K562 (cell line): Measurements from ENCODE around the gene MAU2. TPM values are rescaled to one million over a fixed set of nuclear protein-coding genes. Genes with fewer than 3 reads are reported as not detected.

Experiments used
- ATAC-seq: fragments of 200-7000 bp; cut with Tn5 transposase; 3 replicates; pipeline ENCODE4 v1.9.1; 2020; ENCODE audit warnings: moderate library complexity
- BruUV-seq: library from RNA; stranded (reverse); fragments of 400-500 nt; replicated peaks from 2 replicates; lab custom pipeline; 2021; lab: Mats Ljungman, UMichigan
- CTCF ChIA-PET: fragments of 300-600 bp; formaldehyde crosslinking; extraction: SDS; loops from one replicate; lab custom pipeline; 2021; ENCODE audit warnings: low intra/inter-chr PET ratio; lab: Yijun Ruan, JAX
- POLR2A ChIA-PET: fragments of 300-600, 350-650 bp; sonication (Branson Sonifier 250); formaldehyde crosslinking; extraction: SDS; loops from one replicate; lab custom pipeline; 2021; ENCODE audit warnings: antibody characterized with exemption, inconsistent platforms; lab: Yijun Ruan, JAX
- DNase-seq, 4 experiments: peaks; one replicate each; pipeline versions ENCODE4 v3.0.0 to v3.0.0-alpha.2; 2011 to 2018; ENCODE audit warnings: low spot score in 3 of 4, mixed read lengths in 3 of 4; ENCODE audit errors: extremely low read depth in 1 of 4
- FAIRE-seq: peaks from 2 replicates; lab custom pipeline; 2011; peaks lifted over from hg19 to GRCh38; lab: Jason Lieb, UNC
- H2AFZ ChIP-seq: 2 replicates; pipeline ENCODE4 v1.6.0; 2011; ENCODE audit warnings: low read depth, low read length, control low read depth, inconsistent platforms
- H3K27ac ChIP-seq: fragments of 200-600 bp; 3 replicates; pipeline ENCODE4 v1.8.0; 2011; ENCODE audit warnings: low read depth, mild to moderate bottlenecking, control low read depth, inconsistent platforms, low read length, moderate library complexity, mixed read lengths; ENCODE audit errors: extremely low read depth
- H3K27me3 ChIP-seq, 2 experiments: fragments of 300-600 bp in 1 of 2; 2 replicates in 1 of 2; 3 replicates in 1 of 2; pipeline versions ENCODE4 v1.6.0 to v1.8.0; 2011; ENCODE audit warnings: inconsistent platforms in 2 of 2, low read length in 2 of 2, mild to moderate bottlenecking in 1 of 2, mixed read lengths in 1 of 2, moderate library complexity in 1 of 2; ENCODE audit not compliant: control insufficient read depth in 2 of 2, insufficient read depth in 2 of 2
- H3K36me3 ChIP-seq: fragments of 300-600 bp; 3 replicates; pipeline ENCODE4 v1.8.0; 2011; ENCODE audit warnings: mild to moderate bottlenecking, low read length, inconsistent platforms; ENCODE audit not compliant: control insufficient read depth, insufficient read depth
- H3K4me1 ChIP-seq, 2 experiments: fragments of 200-600 bp in 1 of 2; replicated peaks in 1 of 2; 2 replicates in 1 of 2; 3 replicates in 1 of 2; pipeline versions ENCODE4 v1.5.1 to v1.8.0; 2011; ENCODE audit warnings: inconsistent platforms in 2 of 2, low read length in 2 of 2, mild to moderate bottlenecking in 1 of 2, mixed read lengths in 1 of 2, moderate library complexity in 1 of 2; ENCODE audit not compliant: control insufficient read depth in 2 of 2, insufficient read depth in 2 of 2
- H3K4me2 ChIP-seq: 2 replicates; pipeline ENCODE4 v1.6.1; 2011; ENCODE audit warnings: low read length, control low read depth, inconsistent platforms, mixed read lengths; ENCODE audit not compliant: insufficient read depth
- H3K4me3 ChIP-seq: fragments of 200-600 bp; sonication (generic), shearing (Covaris generic); 2 replicates; pipeline ENCODE4 v1.5.1; 2016; ENCODE audit warnings: control low read depth, inconsistent platforms
- H3K79me2 ChIP-seq: fragments of 200-600 bp; 3 replicates; pipeline ENCODE4 v1.8.0; 2011; ENCODE audit warnings: low read length, inconsistent platforms; ENCODE audit not compliant: control insufficient read depth, insufficient read depth
- H3K9ac ChIP-seq, 2 experiments: 2 replicates each; pipeline versions ENCODE4 v1.6.0 to v1.6.1; 2011; ENCODE audit warnings: low read depth in 2 of 2, low read length in 2 of 2, control low read depth in 1 of 2, inconsistent platforms in 1 of 2, mild to moderate bottlenecking in 1 of 2, mixed read lengths in 1 of 2; ENCODE audit not compliant: insufficient read depth in 1 of 2
- H3K9me1 ChIP-seq: one replicate; pipeline ENCODE4 v1.6.0; 2011; ENCODE audit warnings: inconsistent platforms, mild to moderate bottlenecking, low read length, moderate library complexity; ENCODE audit not compliant: control insufficient read depth, insufficient read depth
- H3K9me3 ChIP-seq: replicated peaks from 2 replicates; pipeline ENCODE4 v1.5.1; 2011; ENCODE audit warnings: low read depth, low read length, inconsistent platforms; ENCODE audit not compliant: control insufficient read depth, insufficient read depth
- H4K20me1 ChIP-seq: replicated peaks from 2 replicates; pipeline ENCODE4 v1.6.1; 2011; ENCODE audit warnings: low read length, inconsistent platforms, mixed read lengths; ENCODE audit not compliant: control insufficient read depth, insufficient read depth
- POLR2G ChIP-seq: fragments of 200-400 bp; formaldehyde crosslinking; IDR thresholded peaks from 2 replicates; pipeline ENCODE4 v1.6.1; 2017; ENCODE audit warnings: low read depth, mild to moderate bottlenecking, antibody characterized with exemption, low read length, moderate library complexity
- RBFOX2 ChIP-seq: fragments of 200-400 bp; formaldehyde crosslinking; IDR thresholded peaks from 2 replicates; pipeline ENCODE4 v1.6.1; 2017; ENCODE audit warnings: low read depth, mild to moderate bottlenecking, low read length, moderate library complexity
- TGIF2 ChIP-seq: sonication (generic); formaldehyde crosslinking; IDR thresholded peaks from 2 replicates; pipeline ENCODE4 v1.8.1; 2022; ENCODE audit warnings: mild to moderate bottlenecking, missing genetic modification reagents, moderate library complexity
- ZNF121 ChIP-seq: sonication (generic); formaldehyde crosslinking; conservative IDR thresholded peaks from 2 replicates; pipeline ENCODE4 v1.8.0; 2022; ENCODE audit warnings: missing genetic modification reagents
- WGBS: fragments of 100-300 bp; shearing (Covaris generic); methylation state at CpG from one replicate; pipeline ENCODE4 v1.1.6; 2016; ENCODE audit warnings: low coverage, mixed read lengths; ENCODE audit not compliant: insufficient coverage; ENCODE audit errors: missing lambda C conversion rate; 5-methylcytosine and 5-hydroxymethylcytosine counted together
- in situ Hi-C: fragments of 300-500 bp; cut with MboI; formaldehyde crosslinking; loops from 4 replicates; pipeline ENCODE4 v1.15.0; 2018; ENCODE audit warnings: inconsistent platforms, mixed read lengths
- intact Hi-C: fragments of 100-400 bp; cut with micrococcal nuclease; formaldehyde crosslinking; loops from 2 replicates; pipeline ENCODE4 v1.14.2; 2022
- polyA plus RNA-seq, 8 experiments: library from polyadenylated mRNA; depleted of rRNA in 4 of 8; stranded (reverse) in 5 of 8; unstranded in 3 of 8; fragments of >200 nt; fragmentation: Nextera tagmentation in 2 of 8; fragmentation: Illumina TruSeq in 1 of 8; extraction: Ambion mirVana in 2 of 8; extraction: Trizol in 1 of 8; gene quantifications; 2 replicates each; pipeline versions ENCODE4 v1.2.1 to v1.2.3, GENCODE V29; 2011 to 2014; ENCODE audit warnings: inconsistent platforms in 1 of 8, missing spikeins in 1 of 8
- total RNA-seq, 7 experiments: library from RNA; depleted of rRNA in 6 of 7; stranded (reverse); fragments of >200 nt in 6 of 7; fragmentation: Illumina TruSeq in 2 of 7; extraction: Trizol in 2 of 7; gene quantifications; 2 replicates each; pipeline versions ENCODE4 v1.2.1 to v1.2.3, GENCODE V29; 2011 to 2021; ENCODE audit warnings: low replicate concordance in 1 of 7

Gene MAU2
- total and polyA plus RNA-seq, 9 of the 15 experiments (the other 6 are each of a cell fraction or from before 2014, with no cell fraction given): 1.2 to 48.1 (median 19.4) TPM

GRCh38 chr19:19354932-19355331 lies 34.3 kb downstream of the MAU2 start:
- ChIA-PET POLR2A (interaction anchor here (0.6 to 1.7 kb wide), 4 partner anchors 9 to 57 kb away, joined by 3 to 7 read pairs (median 4); no protein-coding TSS in a partner anchor), CTCF (no interaction called here)
- H3K36me3 ChIP-seq: peaks cover 48% of the 10 kb centered on the region; the same call in 2 of the 3 replicates
- H3K4me1 ChIP-seq: peaks cover 0 to 11% of the 10 kb centered on the region in 2 experiments; a peak in 2 of 5 replicates
- no peak overlapping the region for H2AFZ ChIP-seq
- in situ Hi-C loops: no loop called here
- BruUV-seq: no TSS peak
- no peak overlapping the region for H3K9ac ChIP-seq
- TF ChIP-seq TGIF2 (no peak), POLR2G (0 out of 2 replicates have a peak, but pooled peaks have one; percentile 18)
- intact Hi-C loops: no loop called here
- no peak overlapping the region for H3K4me2 ChIP-seq
- no peaks in the 10 kb centered on the region for H4K20me1 ChIP-seq
- no peaks in the 10 kb centered on the region for H3K9me3 ChIP-seq
- ATAC-seq (no peak), FAIRE-seq (no peak), DNase-seq (no peak)
- no peaks in the 10 kb centered on the region for H3K9me1 ChIP-seq
- no peaks in the 10 kb centered on the region for H3K79me2 ChIP-seq
- no peaks in the 10 kb centered on the region for H3K27me3 ChIP-seq
- H3K27ac ChIP-seq: no peak overlapping the region
- no peak overlapping the region for H3K4me3 ChIP-seq
- WGBS: 86% methylated on average over 10 of the region's 11 CpGs

GRCh38 chr19:19355606-19356139 lies 35.0 kb downstream of the MAU2 start:
- BruUV-seq: no TSS peak
- Histone ChIP-seq H3K79me2 (no peaks in the 10 kb centered on the region), H4K20me1 (no peaks in the 10 kb centered on the region), H3K4me2 (no peak overlapping the region), H3K36me3 (peaks cover 48% of the 10 kb centered on the region; the same call in 2 of the 3 replicates), H3K4me3 (no peak overlapping the region), H3K9ac (no peak overlapping the region; a peak in 1 of 4 replicates), H3K9me3 (no peaks in the 10 kb centered on the region), H3K27ac (no peak overlapping the region), H2AFZ (no peak overlapping the region), H3K27me3 (no peaks in the 10 kb centered on the region), H3K4me1 (peaks cover 0 to 11% of the 10 kb centered on the region in 2 experiments; a peak in 2 of 5 replicates), H3K9me1 (no peaks in the 10 kb centered on the region)
- in situ Hi-C loops: no loop called here
- intact Hi-C loops: no loop called here
- ChIA-PET POLR2A (interaction anchor here (0.5 to 1.2 kb wide), 3 partner anchors 9 to 214 kb away, joined by 3 to 7 read pairs (median 5); no protein-coding TSS in a partner anchor), CTCF (no interaction called here)
- FAIRE-seq: no peak
- WGBS: 87% methylated on average over 15 of the region's 18 CpGs
- no peak for DNase-seq
- TF ChIP-seq RBFOX2 (peak; percentile 12; the same call in 1 of the 2 replicates), ZNF121 (CRISPR knock-in tag) (no peak)
- ATAC-seq: no peak
